Dendritic cell treated with granulocyte-macrophage colony-stimulating factor and Interleukin-4, amounts not matched to agents 40 ng/mL and 50 ng/mL, for 4 days (primary cell): ENCODE results near the gene CTNNA2.

Source experiments
- H3K27ac Mint-ChIP-seq: one replicate; pipeline ENCODE4 v1.8.0; 2022; ENCODE audit warnings: mild to moderate bottlenecking, mixed read lengths
- H3K27me3 Mint-ChIP-seq: one replicate; pipeline ENCODE4 v1.8.0; 2022; ENCODE audit warnings: mild to moderate bottlenecking, mixed read lengths
- H3K36me3 Mint-ChIP-seq: one replicate; pipeline ENCODE4 v1.8.0; 2022; ENCODE audit warnings: low read depth, mixed read lengths
- H3K4me1 Mint-ChIP-seq: one replicate; pipeline ENCODE4 v1.8.0; 2022; ENCODE audit warnings: low read depth, mixed read lengths
- H3K4me3 Mint-ChIP-seq: one replicate; pipeline ENCODE4 v1.8.0; 2022; ENCODE audit warnings: mild to moderate bottlenecking, moderate library complexity, mixed read lengths
- H3K9me3 Mint-ChIP-seq: one replicate; pipeline ENCODE4 v1.8.0; 2022; ENCODE audit warnings: mixed read lengths
- intact Hi-C: fragments of 100-400 bp; cut with micrococcal nuclease; formaldehyde crosslinking; loops from one replicate; pipeline ENCODE4 v1.15.0; 2022

Gene CTNNA2

GRCh38 chr2:80233333-80233732 lies 720.5 kb downstream of the CTNNA2 start:
- H3K36me3 Mint-ChIP-seq: no peaks in the 10 kb centered on the region
- H3K27ac Mint-ChIP-seq: no peak overlapping the region
- no peaks in the 10 kb centered on the region for H3K27me3 Mint-ChIP-seq
- no peak overlapping the region for H3K4me3 Mint-ChIP-seq
- H3K9me3 Mint-ChIP-seq: peaks cover 6% of the 10 kb centered on the region
- H3K4me1 Mint-ChIP-seq: no peaks in the 10 kb centered on the region
- intact Hi-C loops: no loop called here

GRCh38 chr2:80238692-80239469 lies 726.0 kb downstream of the CTNNA2 start:
- intact Hi-C loops: no loop called here
- H3K4me1 Mint-ChIP-seq: no peaks in the 10 kb centered on the region
- no peak overlapping the region for H3K4me3 Mint-ChIP-seq
- H3K36me3 Mint-ChIP-seq: no peaks in the 10 kb centered on the region
- no peaks in the 10 kb centered on the region for H3K9me3 Mint-ChIP-seq
- H3K27ac Mint-ChIP-seq: no peak overlapping the region
- no peaks in the 10 kb centered on the region for H3K27me3 Mint-ChIP-seq

- Mint-ChIP-seq H3K27ac (no peak overlapping the region), H3K9me3 (no peaks in the 10 kb centered on the region), H3K4me1 (no peaks in the 10 kb centered on the region), H3K36me3 (no peaks in the 10 kb centered on the region), H3K27me3 (no peaks in the 10 kb centered on the region), H3K4me3 (no peak overlapping the region)
- intact Hi-C loops: no loop called here
Observed at GRCh38 chr2:80242355-80242910, 729.6 kb downstream of the CTNNA2 start.

DNA sequence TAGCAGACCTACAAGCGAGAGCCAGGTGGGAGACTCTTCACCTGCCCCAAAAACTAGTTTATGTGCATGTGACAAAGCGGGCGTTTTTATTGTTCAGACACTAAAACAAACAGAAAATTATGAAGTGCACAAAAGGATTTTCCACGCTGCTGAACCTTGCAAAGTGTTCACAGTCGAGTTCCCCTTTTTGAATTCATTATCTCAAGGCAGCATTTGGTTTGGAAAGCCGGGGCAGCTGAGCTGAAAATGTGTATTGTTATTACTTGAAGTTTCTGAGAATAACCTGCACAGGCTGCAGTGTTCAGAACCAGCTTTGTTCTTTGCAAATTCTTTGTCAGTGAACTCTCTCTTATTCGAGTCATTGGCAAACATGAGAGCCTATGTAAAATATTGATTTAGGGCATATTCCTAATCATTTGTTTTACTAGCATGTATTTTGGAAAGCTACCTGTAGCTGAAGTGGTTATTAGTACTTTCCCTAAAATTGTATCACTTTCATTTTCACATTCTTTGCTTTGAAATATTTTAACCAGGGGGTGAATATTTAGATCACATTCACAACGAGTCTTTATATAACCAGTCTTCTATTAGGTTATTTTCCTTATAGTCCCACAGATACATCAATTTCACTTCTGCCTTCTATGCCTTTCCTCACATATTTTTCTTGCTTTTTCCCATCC lies 732.2 kb downstream of the CTNNA2 start:
- no peaks in the 10 kb centered on the region for H3K36me3 Mint-ChIP-seq
- no peaks in the 10 kb centered on the region for H3K27me3 Mint-ChIP-seq
- no peaks in the 10 kb centered on the region for H3K4me1 Mint-ChIP-seq
- peaks cover 3% of the 10 kb centered on the region for H3K9me3 Mint-ChIP-seq
- H3K4me3 Mint-ChIP-seq: no peak overlapping the region
- H3K27ac Mint-ChIP-seq: no peak overlapping the region
- intact Hi-C loops: no loop called here

- H3K27me3 Mint-ChIP-seq: no peaks in the 10 kb centered on the region
- intact Hi-C loops: no loop called here
- H3K9me3 Mint-ChIP-seq: peaks cover 6% of the 10 kb centered on the region
- H3K4me1 Mint-ChIP-seq: no peaks in the 10 kb centered on the region
- no peak overlapping the region for H3K4me3 Mint-ChIP-seq
- no peaks in the 10 kb centered on the region for H3K36me3 Mint-ChIP-seq
- no peak overlapping the region for H3K27ac Mint-ChIP-seq
Observed at GRCh38 chr2:80246534-80246933, 733.7 kb downstream of the CTNNA2 start.

GRCh38 chr2:80247339-80247738 lies 734.5 kb downstream of the CTNNA2 start:
- intact Hi-C loops: no loop called here
- Mint-ChIP-seq H3K4me3 (no peak overlapping the region), H3K27me3 (no peaks in the 10 kb centered on the region), H3K9me3 (peaks cover 6% of the 10 kb centered on the region), H3K27ac (no peak overlapping the region), H3K36me3 (no peaks in the 10 kb centered on the region), H3K4me1 (no peaks in the 10 kb centered on the region)

- no peaks in the 10 kb centered on the region for H3K27me3 Mint-ChIP-seq
- H3K36me3 Mint-ChIP-seq: no peaks in the 10 kb centered on the region
- no peak overlapping the region for H3K27ac Mint-ChIP-seq
- intact Hi-C loops: no loop called here
- no peaks in the 10 kb centered on the region for H3K4me1 Mint-ChIP-seq
- H3K4me3 Mint-ChIP-seq: no peak overlapping the region
- H3K9me3 Mint-ChIP-seq: peaks cover 6% of the 10 kb centered on the region
Observed at GRCh38 chr2:80248146-80248545, 735.3 kb downstream of the CTNNA2 start.

GRCh38 chr2:80252294-80252986 lies 739.6 kb downstream of the CTNNA2 start:
- Mint-ChIP-seq H3K4me1 (no peaks in the 10 kb centered on the region), H3K9me3 (peaks cover 6% of the 10 kb centered on the region), H3K36me3 (no peaks in the 10 kb centered on the region), H3K27ac (no peak overlapping the region), H3K4me3 (no peak overlapping the region), H3K27me3 (no peaks in the 10 kb centered on the region)
- intact Hi-C loops: no loop called here

DNA sequence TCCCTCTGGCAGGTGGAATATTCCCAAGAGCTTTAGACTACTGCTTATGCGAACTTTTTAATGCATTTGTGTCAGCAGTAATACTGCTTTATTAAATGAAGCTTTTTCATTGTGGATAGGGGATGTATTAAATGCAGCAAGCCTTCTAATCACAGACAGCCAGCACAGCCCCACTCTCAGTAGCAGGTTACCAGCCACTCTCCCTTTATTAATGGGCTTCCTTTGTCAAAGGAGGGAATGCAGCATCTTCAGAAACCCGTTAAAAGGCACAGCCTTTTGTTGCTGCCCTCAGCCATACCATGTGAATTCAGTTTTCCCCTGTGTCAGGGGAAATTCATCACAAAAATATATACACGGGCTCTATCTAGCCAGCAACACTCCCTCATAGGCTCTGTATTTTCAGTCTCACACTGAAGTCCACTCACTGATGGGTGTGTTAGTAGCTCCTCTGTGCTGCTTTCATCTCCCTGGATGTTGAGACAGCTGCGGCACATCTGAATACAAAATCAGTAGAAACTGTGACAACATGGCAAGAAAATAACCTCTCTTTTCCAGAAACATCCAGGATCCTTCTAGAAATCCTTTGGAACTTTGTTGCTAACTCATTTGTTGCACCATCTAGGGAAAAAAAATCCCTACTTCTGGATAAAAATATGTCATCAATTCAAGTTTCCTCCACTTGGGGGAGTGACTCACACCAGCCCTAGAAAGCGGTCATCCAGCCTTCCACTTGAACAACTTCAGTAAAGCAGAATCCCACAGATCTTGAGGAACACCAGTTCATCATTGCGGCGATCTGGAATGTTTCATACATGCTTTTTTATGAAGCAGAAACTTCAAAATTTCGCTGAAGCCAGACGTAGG lies 743.3 kb downstream of the CTNNA2 start:
- no peak overlapping the region for H3K27ac Mint-ChIP-seq

GRCh38 chr2:80256782-80257167 lies 743.9 kb downstream of the CTNNA2 start:
- no peaks in the 10 kb centered on the region for H3K27me3 Mint-ChIP-seq
- intact Hi-C loops: no loop called here
- H3K27ac Mint-ChIP-seq: no peak overlapping the region
- no peak overlapping the region for H3K4me3 Mint-ChIP-seq
- peaks cover 13% of the 10 kb centered on the region for H3K9me3 Mint-ChIP-seq
- H3K4me1 Mint-ChIP-seq: no peaks in the 10 kb centered on the region
- H3K36me3 Mint-ChIP-seq: no peaks in the 10 kb centered on the region

More for the DNA sequence above, 743.3 kb downstream of the CTNNA2 start:
- Mint-ChIP-seq H3K4me3 (no peak overlapping the region), H3K9me3 (peaks cover 13% of the 10 kb centered on the region), H3K4me1 (no peaks in the 10 kb centered on the region), H3K36me3 (no peaks in the 10 kb centered on the region), H3K27me3 (no peaks in the 10 kb centered on the region)
- intact Hi-C loops: no loop called here

GRCh38 chr2:80257450-80257849 lies 744.6 kb downstream of the CTNNA2 start:
- Mint-ChIP-seq H3K27me3 (no peaks in the 10 kb centered on the region), H3K27ac (no peak overlapping the region), H3K4me3 (no peak overlapping the region), H3K36me3 (no peaks in the 10 kb centered on the region), H3K4me1 (no peaks in the 10 kb centered on the region), H3K9me3 (peaks cover 13% of the 10 kb centered on the region)
- intact Hi-C loops: no loop called here

DNA sequence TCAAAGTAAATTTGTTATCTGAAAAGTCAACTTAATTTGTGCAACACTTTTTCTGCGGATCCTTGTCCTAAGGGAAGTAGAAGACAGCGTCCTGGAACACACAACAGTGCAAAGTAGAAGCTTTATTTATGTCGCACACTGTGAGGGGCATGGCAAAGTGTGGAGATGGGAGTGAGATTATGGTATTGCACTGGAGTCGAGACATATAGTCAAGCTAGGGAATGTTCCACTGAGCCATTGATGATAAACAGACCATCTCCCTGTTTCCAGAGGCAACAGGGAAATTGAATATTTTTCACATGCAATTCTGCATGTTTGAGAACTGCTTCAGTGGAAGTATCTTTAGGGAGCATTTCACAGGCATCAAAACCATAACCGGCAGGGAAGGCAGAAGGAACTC lies 745.5 kb downstream of the CTNNA2 start:
- Mint-ChIP-seq H3K4me3 (no peak overlapping the region), H3K36me3 (no peaks in the 10 kb centered on the region), H3K9me3 (peaks cover 13% of the 10 kb centered on the region), H3K4me1 (no peaks in the 10 kb centered on the region), H3K27me3 (no peaks in the 10 kb centered on the region), H3K27ac (no peak overlapping the region)
- intact Hi-C loops: no loop called here

GRCh38 chr2:80258793-80259192 lies 745.9 kb downstream of the CTNNA2 start:
- no peaks in the 10 kb centered on the region for H3K4me1 Mint-ChIP-seq

More at GRCh38 chr2:80258793-80259192, 745.9 kb downstream of the CTNNA2 start:
- Mint-ChIP-seq H3K9me3 (peaks cover 13% of the 10 kb centered on the region), H3K4me3 (no peak overlapping the region), H3K27me3 (no peaks in the 10 kb centered on the region), H3K36me3 (no peaks in the 10 kb centered on the region), H3K27ac (no peak overlapping the region)
- intact Hi-C loops: no loop called here
